Activated T-helper 17 cell treated with anti-CD3 and anti-CD28 coated beads, Interleukin-2, amount 50 U/mL, for 72 hours (primary cell): Measurements from ENCODE around the gene LCN12. TPM values are rescaled to one million over a fixed set of nuclear protein-coding genes. Genes with fewer than 3 reads are reported as not detected.

Experiments used
- ATAC-seq: fragments of 150-1000 bp; cut with Tn5 transposase; replicated peaks from 2 replicates; pipeline ENCODE4 v1.10.0; 2021; ENCODE audit warnings: mild to moderate bottlenecking, moderate library complexity
- H3K27ac Mint-ChIP-seq: one replicate; pipeline ENCODE4 v1.8.0; 2022; ENCODE audit warnings: mixed read lengths
- H3K27me3 Mint-ChIP-seq: one replicate; pipeline ENCODE4 v1.8.0; 2022; ENCODE audit warnings: mixed read lengths
- H3K36me3 Mint-ChIP-seq: one replicate; pipeline ENCODE4 v1.8.0; 2022; ENCODE audit warnings: low read depth, mild to moderate bottlenecking, mixed read lengths
- H3K4me1 Mint-ChIP-seq: one replicate; pipeline ENCODE4 v1.8.0; 2022; ENCODE audit warnings: mixed read lengths
- H3K4me3 Mint-ChIP-seq: one replicate; pipeline ENCODE4 v1.8.0; 2022; ENCODE audit warnings: mild to moderate bottlenecking, mixed read lengths
- H3K9me3 Mint-ChIP-seq: one replicate; pipeline ENCODE4 v1.8.0; 2022; ENCODE audit warnings: mixed read lengths
- total RNA-seq, 2 donors: library from RNA; stranded (reverse); gene quantifications; one replicate each; pipeline ENCODE4 v1.2.3, GENCODE V29; 2022

The LCN12 gene
- total RNA-seq, 2 donors from 2014 or later, result 0.54 to 2.4 TPM

- H3K4me3 Mint-ChIP-seq, result no peak overlapping the region
- peaks cover 6% of the 10 kb centered on the region for H3K4me1 Mint-ChIP-seq
- peaks cover 92% of the 10 kb centered on the region for H3K36me3 Mint-ChIP-seq
- ATAC-seq, result no peak
- no peak overlapping the region for H3K27ac Mint-ChIP-seq
- no peaks in the 10 kb centered on the region for H3K27me3 Mint-ChIP-seq
- no peaks in the 10 kb centered on the region for H3K9me3 Mint-ChIP-seq
These were observed 30.8 kb upstream of the LCN12 start for GRCh38 chr9:136921307-136921706.

GRCh38 chr9:136921718-136922117 is 30.4 kb upstream of the LCN12 start:
- Mint-ChIP-seq H3K27me3 (no peaks in the 10 kb centered on the region), H3K4me1 (peaks cover 6% of the 10 kb centered on the region), H3K9me3 (no peaks in the 10 kb centered on the region), H3K36me3 (peaks cover 90% of the 10 kb centered on the region), H3K4me3 (no peak overlapping the region), H3K27ac (no peak overlapping the region)
- ATAC-seq, result no peak

GRCh38 chr9:136922540-136922939 is 29.5 kb upstream of the LCN12 start:
- no peak for ATAC-seq
- Mint-ChIP-seq H3K4me3 (no peak overlapping the region), H3K4me1 (no peaks in the 10 kb centered on the region), H3K27me3 (no peaks in the 10 kb centered on the region), H3K36me3 (peaks cover 90% of the 10 kb centered on the region), H3K27ac (peak overlapping the region; percentile 67), H3K9me3 (no peaks in the 10 kb centered on the region)

- H3K27me3 Mint-ChIP-seq, result no peaks in the 10 kb centered on the region
- H3K27ac Mint-ChIP-seq, result no peak overlapping the region
- no peak overlapping the region for H3K4me3 Mint-ChIP-seq
- peaks cover 4% of the 10 kb centered on the region for H3K4me1 Mint-ChIP-seq
- no peaks in the 10 kb centered on the region for H3K9me3 Mint-ChIP-seq
- H3K36me3 Mint-ChIP-seq, result peaks cover 89% of the 10 kb centered on the region
- no peak for ATAC-seq
These were observed 28.2 kb upstream of the LCN12 start for GRCh38 chr9:136923881-136924280.

- H3K27ac Mint-ChIP-seq, result no peak overlapping the region
- no peak for ATAC-seq
- H3K4me3 Mint-ChIP-seq, result no peak overlapping the region
- peaks cover 89% of the 10 kb centered on the region for H3K36me3 Mint-ChIP-seq
- no peaks in the 10 kb centered on the region for H3K9me3 Mint-ChIP-seq
- peaks cover 4% of the 10 kb centered on the region for H3K4me1 Mint-ChIP-seq
- no peaks in the 10 kb centered on the region for H3K27me3 Mint-ChIP-seq
These were observed 26.5 kb upstream of the LCN12 start for GRCh38 chr9:136925414-136926153.

GRCh38 chr9:136926154-136926704 is 25.8 kb upstream of the LCN12 start:
- no peak overlapping the region for H3K4me3 Mint-ChIP-seq
- peaks cover 89% of the 10 kb centered on the region for H3K36me3 Mint-ChIP-seq
- peaks cover 4% of the 10 kb centered on the region for H3K4me1 Mint-ChIP-seq
- H3K9me3 Mint-ChIP-seq, result no peaks in the 10 kb centered on the region
- H3K27me3 Mint-ChIP-seq, result no peaks in the 10 kb centered on the region
- H3K27ac Mint-ChIP-seq, result no peak overlapping the region
- ATAC-seq, result no peak

GRCh38 chr9:136926749-136927148 is 25.3 kb upstream of the LCN12 start:
- ATAC-seq, result no peak
- peaks cover 92% of the 10 kb centered on the region for H3K36me3 Mint-ChIP-seq
- no peak overlapping the region for H3K4me3 Mint-ChIP-seq
- H3K27me3 Mint-ChIP-seq, result no peaks in the 10 kb centered on the region
- H3K4me1 Mint-ChIP-seq, result peaks cover 7% of the 10 kb centered on the region
- H3K27ac Mint-ChIP-seq, result peak overlapping the region; percentile 50
- H3K9me3 Mint-ChIP-seq, result no peaks in the 10 kb centered on the region

- no peak for ATAC-seq
- Mint-ChIP-seq H3K27me3 (no peaks in the 10 kb centered on the region), H3K27ac (peak overlapping the region; percentile 50), H3K4me3 (no peak overlapping the region), H3K9me3 (no peaks in the 10 kb centered on the region), H3K4me1 (peaks cover 12% of the 10 kb centered on the region), H3K36me3 (peaks cover 92% of the 10 kb centered on the region)
These were observed 24.5 kb upstream of the LCN12 start for GRCh38 chr9:136927343-136928271.

GRCh38 chr9:136928591-136928990 is 23.5 kb upstream of the LCN12 start:
- Mint-ChIP-seq H3K9me3 (no peaks in the 10 kb centered on the region), H3K4me1 (peaks cover 20% of the 10 kb centered on the region), H3K27ac (peak overlapping the region; percentile 54), H3K4me3 (no peak overlapping the region), H3K36me3 (peaks cover 87% of the 10 kb centered on the region), H3K27me3 (no peaks in the 10 kb centered on the region)
- ATAC-seq, result peak; percentile 13

DNA sequence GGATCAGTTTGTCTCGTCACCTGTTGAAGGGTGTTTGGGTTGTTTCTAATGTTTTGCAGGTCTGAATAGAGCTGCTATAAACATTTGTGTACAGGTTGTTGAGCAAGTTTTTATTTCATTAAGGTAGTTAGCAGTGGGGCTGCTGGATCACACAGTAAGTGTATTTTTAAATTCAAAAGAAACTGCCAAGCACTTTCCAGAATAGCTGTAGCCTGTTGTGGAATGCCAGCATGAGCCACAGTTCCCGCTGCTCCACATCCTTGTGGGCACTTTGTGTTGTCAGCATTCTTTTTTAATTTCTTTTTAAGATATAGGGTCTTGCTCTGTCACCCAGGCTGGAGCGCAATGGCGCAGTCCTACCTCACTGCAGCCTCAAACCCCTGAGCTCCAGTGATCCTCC is 22.1 kb upstream of the LCN12 start:
- H3K27me3 Mint-ChIP-seq, result no peaks in the 10 kb centered on the region
- H3K27ac Mint-ChIP-seq, result peak overlapping the region; percentile 31

GRCh38 chr9:136931611-136932130 is 20.4 kb upstream of the LCN12 start:
- no peaks in the 10 kb centered on the region for H3K9me3 Mint-ChIP-seq
- peaks cover 20% of the 10 kb centered on the region for H3K4me1 Mint-ChIP-seq
- H3K36me3 Mint-ChIP-seq, result peaks cover 62% of the 10 kb centered on the region
- H3K27me3 Mint-ChIP-seq, result no peaks in the 10 kb centered on the region
- peak overlapping the region; percentile 43 for H3K4me3 Mint-ChIP-seq
- H3K27ac Mint-ChIP-seq, result peak overlapping the region; percentile 86
- ATAC-seq, result peak; percentile 52

More for the DNA sequence above, 22.1 kb upstream of the LCN12 start:
- Mint-ChIP-seq H3K4me3 (no peak overlapping the region), H3K4me1 (peaks cover 20% of the 10 kb centered on the region), H3K36me3 (peaks cover 73% of the 10 kb centered on the region), H3K9me3 (no peaks in the 10 kb centered on the region)
- ATAC-seq, result no peak

- Mint-ChIP-seq H3K36me3 (peaks cover 47% of the 10 kb centered on the region), H3K27ac (no peak overlapping the region), H3K4me1 (peaks cover 20% of the 10 kb centered on the region)
These were observed 17.8 kb upstream of the LCN12 start for GRCh38 chr9:136934277-136934676.

GRCh38 chr9:136935651-136936050 is 16.4 kb upstream of the LCN12 start:
- Mint-ChIP-seq H3K9me3 (no peaks in the 10 kb centered on the region), H3K36me3 (peaks cover 38% of the 10 kb centered on the region), H3K27me3 (no peaks in the 10 kb centered on the region), H3K27ac (no peak overlapping the region), H3K4me3 (no peak overlapping the region), H3K4me1 (peaks cover 22% of the 10 kb centered on the region)
- ATAC-seq, result no peak

More at GRCh38 chr9:136934277-136934676, 17.8 kb upstream of the LCN12 start:
- H3K27me3 Mint-ChIP-seq, result no peaks in the 10 kb centered on the region
- H3K4me3 Mint-ChIP-seq, result no peak overlapping the region
- H3K9me3 Mint-ChIP-seq, result no peaks in the 10 kb centered on the region
- no peak for ATAC-seq

DNA sequence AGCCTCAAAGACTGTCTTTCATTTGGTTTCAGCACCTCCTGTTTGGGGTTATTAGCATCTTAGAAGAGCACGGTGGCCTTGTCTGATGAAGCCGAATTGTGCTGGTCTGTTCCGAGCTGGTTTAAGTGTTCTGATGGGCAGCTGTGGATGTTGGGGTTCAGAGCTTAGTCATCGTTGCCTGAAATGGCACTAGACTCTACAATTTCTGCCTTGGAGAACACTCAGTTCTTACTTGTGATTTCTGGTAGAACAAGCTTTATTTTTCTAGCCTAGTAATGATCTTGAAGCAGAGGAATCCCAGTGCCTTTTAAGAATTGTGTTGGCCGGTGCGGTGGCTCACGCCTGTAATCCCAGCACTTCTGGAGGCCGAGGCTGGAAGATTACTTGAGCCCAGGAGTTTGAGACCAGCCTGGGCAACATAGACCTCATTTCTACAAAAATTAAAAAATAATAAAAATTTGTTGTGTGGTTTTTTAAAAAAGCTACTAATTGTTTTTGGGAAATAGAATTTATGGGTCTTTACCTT is 15.4 kb upstream of the LCN12 start:
- H3K4me3 Mint-ChIP-seq, result no peak overlapping the region
- no peaks in the 10 kb centered on the region for H3K27me3 Mint-ChIP-seq
- H3K9me3 Mint-ChIP-seq, result no peaks in the 10 kb centered on the region
- ATAC-seq, result no peak
- peaks cover 36% of the 10 kb centered on the region for H3K36me3 Mint-ChIP-seq
- peaks cover 20% of the 10 kb centered on the region for H3K4me1 Mint-ChIP-seq
- H3K27ac Mint-ChIP-seq, result no peak overlapping the region
